PFSK-1 (cell line): ENCODE measurements around the gene BRI3BP.

Experiments used
- FOXP2 ChIP-seq: optimal IDR thresholded peaks from 2 replicates; pipeline ENCODE3; 2011; ENCODE audit warnings: borderline replicate concordance, control low read depth, inconsistent platforms; ENCODE audit not compliant: insufficient read depth; ENCODE audit errors: extremely low read length, extremely low read depth
- POLR2AphosphoS5 ChIP-seq: IDR thresholded peaks from 2 replicates; pipeline ENCODE4 v1.6.1; 2012; ENCODE audit warnings: low read depth, mild to moderate bottlenecking, control low read depth, low read length, moderate library complexity
- SIN3A ChIP-seq: IDR thresholded peaks from 2 replicates; pipeline ENCODE4 v1.6.1; 2012; ENCODE audit warnings: mild to moderate bottlenecking, low read length, moderate library complexity, borderline replicate concordance; ENCODE audit not compliant: insufficient read depth
- TAF1 ChIP-seq: IDR thresholded peaks from 2 replicates; pipeline ENCODE4 v1.6.1; 2012; ENCODE audit warnings: low read length, control low read depth, borderline replicate concordance; ENCODE audit not compliant: insufficient read depth
- TF ChIP-seq, protein P1 (sequence below), 2 experiments: IDR thresholded peaks; 2 replicates each; pipeline versions ENCODE4 v1.6.1 to v1.8.0; 2011 to 2012; ENCODE audit warnings: low read depth in 2 of 2, low read length in 2 of 2, control low read depth in 1 of 2, inconsistent platforms in 1 of 2, mild to moderate bottlenecking in 1 of 2, moderate library complexity in 1 of 2; ENCODE audit not compliant: insufficient read depth in 1 of 2

DNA sequence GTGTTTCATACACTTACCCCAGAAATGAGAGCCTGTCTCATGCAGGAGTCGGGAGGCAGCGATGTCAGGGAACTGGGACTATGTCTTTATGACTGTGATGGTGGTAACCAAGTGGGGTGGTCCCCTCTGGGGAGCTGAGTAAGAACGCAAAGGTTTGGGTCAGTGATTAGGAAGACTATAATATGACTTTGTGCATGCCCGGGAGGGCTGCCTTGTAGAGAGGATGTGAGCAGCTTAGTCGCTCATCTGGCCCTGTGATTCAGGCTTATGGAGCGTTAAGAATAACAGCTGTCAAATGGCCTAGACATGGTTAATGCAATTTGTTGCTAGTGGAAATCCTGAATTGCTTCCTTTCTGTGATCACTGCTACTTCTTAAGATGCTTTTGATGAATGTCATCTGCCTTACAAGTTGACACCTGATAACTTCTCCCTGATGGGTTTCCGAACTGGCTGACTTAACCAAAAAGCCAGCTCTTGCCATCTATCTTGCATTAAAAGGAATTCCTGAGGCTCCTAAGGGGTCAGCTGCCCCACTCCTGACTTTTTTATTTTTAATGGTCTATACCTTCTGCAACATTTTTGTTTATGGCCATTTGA, 36.4 kb downstream of the BRI3BP start:
- no peak for TF ChIP-seq POLR2AphosphoS5
- TF ChIP-seq, protein P1, sequence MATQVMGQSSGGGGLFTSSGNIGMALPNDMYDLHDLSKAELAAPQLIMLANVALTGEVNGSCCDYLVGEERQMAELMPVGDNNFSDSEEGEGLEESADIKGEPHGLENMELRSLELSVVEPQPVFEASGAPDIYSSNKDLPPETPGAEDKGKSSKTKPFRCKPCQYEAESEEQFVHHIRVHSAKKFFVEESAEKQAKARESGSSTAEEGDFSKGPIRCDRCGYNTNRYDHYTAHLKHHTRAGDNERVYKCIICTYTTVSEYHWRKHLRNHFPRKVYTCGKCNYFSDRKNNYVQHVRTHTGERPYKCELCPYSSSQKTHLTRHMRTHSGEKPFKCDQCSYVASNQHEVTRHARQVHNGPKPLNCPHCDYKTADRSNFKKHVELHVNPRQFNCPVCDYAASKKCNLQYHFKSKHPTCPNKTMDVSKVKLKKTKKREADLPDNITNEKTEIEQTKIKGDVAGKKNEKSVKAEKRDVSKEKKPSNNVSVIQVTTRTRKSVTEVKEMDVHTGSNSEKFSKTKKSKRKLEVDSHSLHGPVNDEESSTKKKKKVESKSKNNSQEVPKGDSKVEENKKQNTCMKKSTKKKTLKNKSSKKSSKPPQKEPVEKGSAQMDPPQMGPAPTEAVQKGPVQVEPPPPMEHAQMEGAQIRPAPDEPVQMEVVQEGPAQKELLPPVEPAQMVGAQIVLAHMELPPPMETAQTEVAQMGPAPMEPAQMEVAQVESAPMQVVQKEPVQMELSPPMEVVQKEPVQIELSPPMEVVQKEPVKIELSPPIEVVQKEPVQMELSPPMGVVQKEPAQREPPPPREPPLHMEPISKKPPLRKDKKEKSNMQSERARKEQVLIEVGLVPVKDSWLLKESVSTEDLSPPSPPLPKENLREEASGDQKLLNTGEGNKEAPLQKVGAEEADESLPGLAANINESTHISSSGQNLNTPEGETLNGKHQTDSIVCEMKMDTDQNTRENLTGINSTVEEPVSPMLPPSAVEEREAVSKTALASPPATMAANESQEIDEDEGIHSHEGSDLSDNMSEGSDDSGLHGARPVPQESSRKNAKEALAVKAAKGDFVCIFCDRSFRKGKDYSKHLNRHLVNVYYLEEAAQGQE (IDR thresholded peaks at IDR 0.05; ENCODE audit: insufficient read depth in 1 of 2, low read depth in 2 of 2, low read length in 2 of 2) = no peak
- no peak for TF ChIP-seq FOXP2
- no peak for TF ChIP-seq TAF1
- no peak for TF ChIP-seq SIN3A
